ENCODE results near the gene SPINT2. TPM values are rescaled to one million over a fixed set of nuclear protein-coding genes. Genes with fewer than 3 reads are reported as not detected.

The SPINT2 gene
- total and polyA plus RNA-seq, 7 experiments from 2014 or later, result 35.5 to 139 (median 40.9) TPM

DNA sequence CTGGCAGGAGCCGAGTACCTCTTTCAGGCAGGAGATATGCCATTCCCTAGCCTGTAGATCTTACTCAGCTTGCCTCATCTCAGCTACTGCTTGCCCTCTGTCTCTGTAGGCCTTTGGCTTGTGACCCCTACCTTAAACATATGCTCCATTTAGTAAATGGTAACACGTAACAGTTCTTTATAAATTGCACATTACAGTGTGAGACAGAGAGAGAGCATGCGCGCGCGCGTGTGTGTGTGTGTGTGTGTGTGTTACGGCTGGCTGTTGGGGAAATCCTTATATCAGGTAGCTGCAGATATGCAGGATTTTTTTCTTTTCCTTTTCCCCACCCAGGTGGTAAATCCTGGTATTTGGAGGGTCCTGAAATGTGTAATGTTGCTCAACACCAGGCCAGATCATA, 4.2 kb downstream of the SPINT2 start:
- POLR2A ChIA-PET, result no interaction called here
- intact Hi-C loops (cut with micrococcal nuclease), result no loop called here
- Mint-ChIP-seq H3K36me3 (peaks cover 0 to 8% (median under 1%) of the 10 kb centered on the region in 5 donors), H3K4me3 (no peak overlapping the region), H3K4me1 (peaks cover 22 to 49% (median 38%) of the 10 kb centered on the region in 7 donors), H3K27ac (peak overlapping the region in 1 of 9 donors; percentile 41), H3K9me3 (no peaks in the 10 kb centered on the region), H3K27me3 (no peaks in the 10 kb centered on the region)
- CTCF ChIA-PET, result no interaction called here
- Histone ChIP-seq H3K27ac (ENCODE audit: low read depth, low read length) (no peak overlapping the region), H3K4me3 (ENCODE audit: low read length) (no peak overlapping the region), H3K27me3 (ENCODE audit: control insufficient read depth in 2 of 2, insufficient read depth in 2 of 2, low read length in 2 of 2) (no peaks in the 10 kb centered on the region), H3K9me3 (ENCODE audit: control insufficient read depth in 2 of 3, low read length in 3 of 3) (no peaks in the 10 kb centered on the region), H3K36me3 (ENCODE audit: control insufficient read depth in 2 of 3, insufficient read depth in 3 of 3, low read length in 3 of 3) (no peaks in the 10 kb centered on the region), H3K4me1 (ENCODE audit: control insufficient read depth in 2 of 2, insufficient read depth in 2 of 2, low read length in 2 of 2) (peaks cover 4 to 10% of the 10 kb centered on the region in 2 donors)
- ATAC-seq (no peak), DNase-seq (no peak)

DNA sequence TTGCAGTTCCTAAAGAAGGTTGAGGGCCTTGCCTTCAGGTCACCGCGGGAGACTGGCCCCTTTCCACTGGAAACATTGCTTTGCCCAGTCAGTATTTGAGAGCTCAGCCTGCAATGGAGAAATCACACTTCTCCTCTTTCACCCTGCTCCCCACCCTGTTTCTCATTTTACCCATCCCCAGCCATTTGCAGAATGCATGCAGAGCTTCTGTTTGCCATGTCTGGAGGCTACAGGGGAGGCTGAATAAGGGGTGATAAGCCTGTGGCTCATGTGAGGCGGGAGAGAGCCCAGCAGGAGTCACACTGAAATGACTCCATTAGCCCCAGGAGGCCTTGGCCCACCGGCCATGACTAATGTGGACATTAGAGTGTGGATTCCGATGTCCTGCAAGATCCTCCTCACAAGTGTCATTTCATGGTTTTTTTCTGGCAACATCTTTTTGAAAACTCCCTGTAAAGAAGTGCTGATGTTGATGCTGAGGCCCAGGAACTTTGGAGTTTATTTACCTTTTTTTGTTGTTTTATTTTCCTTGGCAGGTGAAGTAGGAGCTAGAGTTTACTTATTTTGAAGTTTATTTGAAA, 6.3 kb downstream of the SPINT2 start:
- Mint-ChIP-seq H3K27me3 (no peaks in the 10 kb centered on the region), H3K36me3 (peaks cover 0 to 11% (median 3%) of the 10 kb centered on the region in 5 donors), H3K4me1 (peaks cover 10 to 37% (median 25%) of the 10 kb centered on the region in 7 donors), H3K9me3 (no peaks in the 10 kb centered on the region), H3K4me3 (no peak overlapping the region), H3K27ac (no peak overlapping the region)
- H3K36me3 ChIP-seq (ENCODE audit: control insufficient read depth in 2 of 3, insufficient read depth in 3 of 3, low read length in 3 of 3), result no peaks in the 10 kb centered on the region
- no peaks in the 10 kb centered on the region for H3K4me1 ChIP-seq (ENCODE audit: control insufficient read depth in 2 of 2, insufficient read depth in 2 of 2, low read length in 2 of 2)
- H3K27ac ChIP-seq (ENCODE audit: low read depth, low read length), result no peak overlapping the region
- ATAC-seq (no peak), DNase-seq (no peak)
- ChIA-PET POLR2A (no interaction called here), CTCF (interaction anchor here (0.5 kb wide), 1 partner anchor 69 kb away, joined by 4 read pairs; no protein-coding TSS in a partner anchor)
- H3K4me3 ChIP-seq (ENCODE audit: low read length), result no peak overlapping the region
- H3K27me3 ChIP-seq (ENCODE audit: control insufficient read depth in 2 of 2, insufficient read depth in 2 of 2, low read length in 2 of 2), result no peaks in the 10 kb centered on the region
- intact Hi-C loops (cut with micrococcal nuclease), result no loop called here
- no peaks in the 10 kb centered on the region for H3K9me3 ChIP-seq (ENCODE audit: control insufficient read depth in 2 of 3, low read length in 3 of 3)

DNA sequence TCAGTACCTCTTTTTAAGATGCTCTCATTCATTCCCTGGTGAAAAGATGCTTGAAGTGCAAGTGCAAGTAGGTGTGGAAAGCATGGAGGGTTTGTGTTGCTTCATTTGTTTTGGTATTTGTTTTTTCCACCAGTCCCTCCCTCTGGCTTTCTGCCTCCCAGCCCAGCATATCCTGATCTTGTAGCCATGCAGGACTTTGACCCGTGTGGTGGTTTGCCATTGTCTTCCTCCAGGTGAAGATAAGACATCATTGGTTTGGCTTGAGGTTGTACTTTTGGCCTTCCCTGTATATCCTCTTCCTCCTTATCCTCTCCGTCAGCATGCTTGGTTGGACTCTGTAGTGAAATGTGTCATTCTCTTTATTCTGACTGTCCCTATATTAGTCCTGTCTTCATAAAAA, 9.1 kb downstream of the SPINT2 start:
- no peaks in the 10 kb centered on the region for H3K36me3 ChIP-seq (ENCODE audit: control insufficient read depth in 2 of 3, insufficient read depth in 3 of 3, low read length in 3 of 3)
- H3K4me1 ChIP-seq (ENCODE audit: control insufficient read depth in 2 of 2, insufficient read depth in 2 of 2, low read length in 2 of 2), result no peaks in the 10 kb centered on the region
- H3K27ac ChIP-seq (ENCODE audit: low read depth, low read length), result no peak overlapping the region
- H3K9me3 ChIP-seq (ENCODE audit: control insufficient read depth in 2 of 3, low read length in 3 of 3), result no peaks in the 10 kb centered on the region
- H3K27me3 ChIP-seq (ENCODE audit: control insufficient read depth in 2 of 2, insufficient read depth in 2 of 2, low read length in 2 of 2), result no peaks in the 10 kb centered on the region
- no peak overlapping the region for H3K4me3 ChIP-seq (ENCODE audit: low read length)
- ChIA-PET POLR2A (no interaction called here), CTCF (no interaction called here)
- no peaks in the 10 kb centered on the region for H3K27me3 Mint-ChIP-seq
- no peak for DNase-seq
- H3K27ac Mint-ChIP-seq, result peak overlapping the region in 1 of 9 donors; percentile 69
- no peaks in the 10 kb centered on the region for H3K9me3 Mint-ChIP-seq
- ATAC-seq, result no peak
- H3K36me3 Mint-ChIP-seq, result peaks cover 0 to 11% (median 3%) of the 10 kb centered on the region in 5 donors
- H3K4me1 Mint-ChIP-seq, result peaks cover 0 to 15% (median 4%) of the 10 kb centered on the region in 7 donors
- H3K4me3 Mint-ChIP-seq, result no peak overlapping the region
- intact Hi-C loops (cut with micrococcal nuclease), result no loop called here

DNA sequence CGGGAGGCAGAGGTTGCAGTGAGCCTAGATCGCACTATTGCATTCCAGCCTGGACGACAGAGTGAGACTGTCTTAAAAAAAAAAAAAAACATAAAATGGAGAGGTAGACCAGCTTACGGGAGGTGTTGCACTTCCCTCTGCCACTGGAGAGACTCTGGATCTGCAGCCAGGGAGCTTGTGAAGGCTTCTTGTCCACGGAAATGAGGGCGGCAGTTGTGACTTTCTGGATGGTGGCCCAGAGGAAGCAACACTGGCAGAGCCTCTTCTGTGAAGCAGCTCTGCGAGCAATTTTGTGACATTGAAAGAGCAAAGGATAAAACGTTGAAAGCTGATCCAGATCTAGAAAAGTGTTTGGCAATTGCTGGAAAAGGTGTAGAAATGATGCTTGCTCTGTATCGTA, 10.4 kb downstream of the SPINT2 start:
- Mint-ChIP-seq H3K4me3 (no peak overlapping the region), H3K36me3 (peaks cover 0 to 11% (median 3%) of the 10 kb centered on the region in 5 donors), H3K27me3 (no peaks in the 10 kb centered on the region), H3K27ac (no peak overlapping the region), H3K9me3 (no peaks in the 10 kb centered on the region), H3K4me1 (peaks cover 0 to 11% (median 4%) of the 10 kb centered on the region in 7 donors)
- H3K4me1 ChIP-seq (ENCODE audit: control insufficient read depth in 2 of 2, insufficient read depth in 2 of 2, low read length in 2 of 2), result no peaks in the 10 kb centered on the region
- no peaks in the 10 kb centered on the region for H3K27me3 ChIP-seq (ENCODE audit: control insufficient read depth in 2 of 2, insufficient read depth in 2 of 2, low read length in 2 of 2)
- intact Hi-C loops (cut with micrococcal nuclease), result no loop called here
- ChIA-PET POLR2A (no interaction called here), CTCF (interaction anchor here (0.6 kb wide), 1 partner anchor 50 kb away, joined by 3 read pairs; no protein-coding TSS in a partner anchor)
- no peak overlapping the region for H3K27ac ChIP-seq (ENCODE audit: low read depth, low read length)
- no peaks in the 10 kb centered on the region for H3K36me3 ChIP-seq (ENCODE audit: control insufficient read depth in 2 of 3, insufficient read depth in 3 of 3, low read length in 3 of 3)
- H3K9me3 ChIP-seq (ENCODE audit: control insufficient read depth in 2 of 3, low read length in 3 of 3), result no peaks in the 10 kb centered on the region
- ATAC-seq, result no peak
- no peak overlapping the region for H3K4me3 ChIP-seq (ENCODE audit: low read length)
- no peak for DNase-seq

DNA sequence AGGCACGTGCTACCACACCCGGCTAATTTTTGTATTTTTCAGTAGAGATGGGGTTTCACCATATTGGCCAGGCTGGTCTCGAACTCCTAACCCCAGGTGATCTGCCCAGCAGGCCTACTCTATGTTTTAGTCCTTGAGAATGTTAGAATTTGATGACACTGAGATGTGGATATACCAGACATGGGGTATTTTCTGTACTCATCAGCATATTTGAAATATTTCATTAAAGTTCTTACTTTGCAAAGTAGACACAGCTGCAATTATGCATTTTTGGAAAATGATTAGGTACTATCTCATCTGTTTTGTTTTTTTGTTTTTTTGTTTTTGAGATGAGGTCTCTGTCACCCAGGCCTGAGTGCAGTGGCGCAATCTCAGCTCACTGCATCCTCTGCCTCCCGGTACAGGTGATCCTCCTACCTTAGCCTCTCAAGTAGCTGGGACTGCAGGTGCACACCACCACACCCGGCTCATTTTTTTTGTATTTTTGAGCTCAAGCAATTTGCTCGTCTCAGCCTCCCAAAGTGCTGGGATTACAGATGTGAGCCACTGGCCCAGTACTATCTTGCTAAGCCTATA, 12.7 kb downstream of the SPINT2 start:
- intact Hi-C loops (cut with micrococcal nuclease), result no loop called here
- ATAC-seq (no peak), DNase-seq (no peak)
- H3K27me3 Mint-ChIP-seq, result no peaks in the 10 kb centered on the region
- no peaks in the 10 kb centered on the region for H3K4me1 ChIP-seq (ENCODE audit: control insufficient read depth in 2 of 2, insufficient read depth in 2 of 2, low read length in 2 of 2)
- H3K27ac ChIP-seq (ENCODE audit: low read depth, low read length), result no peak overlapping the region
- H3K27ac Mint-ChIP-seq, result no peak overlapping the region
- H3K9me3 Mint-ChIP-seq, result no peaks in the 10 kb centered on the region
- ChIA-PET CTCF (interaction anchor here (0.6 kb wide), 2 partner anchors 29 to 238 kb away, joined by 3 read pairs; no protein-coding TSS in a partner anchor), POLR2A (no interaction called here)
- no peaks in the 10 kb centered on the region for H3K9me3 ChIP-seq (ENCODE audit: control insufficient read depth in 2 of 3, low read length in 3 of 3)
- peaks cover 6 to 16% (median 10%) of the 10 kb centered on the region in 7 donors for H3K4me1 Mint-ChIP-seq
- H3K36me3 Mint-ChIP-seq, result peaks cover 0 to 5% (median 0%) of the 10 kb centered on the region in 5 donors
- no peak overlapping the region for H3K4me3 Mint-ChIP-seq
- H3K4me3 ChIP-seq (ENCODE audit: low read length), result no peak overlapping the region
- no peaks in the 10 kb centered on the region for H3K36me3 ChIP-seq (ENCODE audit: control insufficient read depth in 2 of 3, insufficient read depth in 3 of 3, low read length in 3 of 3)
- no peaks in the 10 kb centered on the region for H3K27me3 ChIP-seq (ENCODE audit: control insufficient read depth in 2 of 2, insufficient read depth in 2 of 2, low read length in 2 of 2)

DNA sequence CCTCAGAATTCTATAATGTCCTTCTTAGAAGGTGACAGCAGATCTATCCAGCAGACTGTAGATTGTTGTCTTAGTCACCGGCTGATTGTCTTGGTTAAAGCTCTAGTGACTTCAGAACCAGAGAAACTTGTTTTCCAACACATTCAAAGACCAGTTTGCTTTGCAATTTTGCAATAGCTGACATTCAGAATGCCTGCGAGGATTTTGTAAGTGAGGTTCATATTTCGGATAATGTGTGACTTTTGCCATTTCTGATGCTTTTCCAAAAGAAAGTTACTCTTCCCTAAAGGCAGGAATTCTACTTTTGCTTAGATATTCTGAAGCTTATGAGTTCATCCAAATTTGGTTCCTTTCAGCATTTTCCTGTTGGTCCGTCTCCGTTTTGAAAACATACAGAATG, 13.2 kb downstream of the SPINT2 start:
- H3K27ac Mint-ChIP-seq, result no peak overlapping the region
- intact Hi-C loops (cut with micrococcal nuclease), result no loop called here

More for the DNA sequence above, 13.2 kb downstream of the SPINT2 start:
- Mint-ChIP-seq H3K36me3 (peaks cover 0 to 5% (median 0%) of the 10 kb centered on the region in 5 donors), H3K9me3 (no peaks in the 10 kb centered on the region), H3K4me3 (no peak overlapping the region), H3K4me1 (peaks cover 8 to 21% (median 12%) of the 10 kb centered on the region in 7 donors), H3K27me3 (no peaks in the 10 kb centered on the region)
- Histone ChIP-seq H3K4me1 (ENCODE audit: control insufficient read depth in 2 of 2, insufficient read depth in 2 of 2, low read length in 2 of 2) (no peaks in the 10 kb centered on the region), H3K27me3 (ENCODE audit: control insufficient read depth in 2 of 2, insufficient read depth in 2 of 2, low read length in 2 of 2) (no peaks in the 10 kb centered on the region), H3K4me3 (ENCODE audit: low read length) (no peak overlapping the region), H3K36me3 (ENCODE audit: control insufficient read depth in 2 of 3, insufficient read depth in 3 of 3, low read length in 3 of 3) (no peaks in the 10 kb centered on the region), H3K9me3 (ENCODE audit: control insufficient read depth in 2 of 3, low read length in 3 of 3) (no peaks in the 10 kb centered on the region), H3K27ac (ENCODE audit: low read depth, low read length) (no peak overlapping the region)
- POLR2A ChIA-PET, result no interaction called here
- CTCF ChIA-PET, result interaction anchor here (0.6 kb wide), 2 partner anchors 28 to 238 kb away, joined by 3 read pairs; no protein-coding TSS in a partner anchor
- DNase-seq, result no peak
- ATAC-seq, result no peak
